DND-41 (cell line): ENCODE results near the gene OLA1.

ENCODE experiments used
- ATAC-seq: fragments of 200-7000 bp; cut with Tn5 transposase; 3 replicates; pipeline ENCODE4 v1.9.1; 2021; ENCODE audit warnings: low read depth; ENCODE audit not compliant: insufficient read depth
- DNase-seq: peaks from one replicate; pipeline ENCODE4 v3.0.0-alpha.2; 2020
- H2AFZ ChIP-seq: 2 replicates; pipeline ENCODE4 v1.6.0; 2012; ENCODE audit warnings: low read depth, low read length
- H3K27ac ChIP-seq: 2 replicates; pipeline ENCODE4 v1.5.1; 2012; ENCODE audit warnings: low read length, inconsistent platforms
- H3K27me3 ChIP-seq: fragments of 200-600 bp; sonication (generic); 2 replicates; pipeline ENCODE4 v1.6.0; 2012; ENCODE audit warnings: low read length, mild to moderate bottlenecking, inconsistent platforms; ENCODE audit not compliant: insufficient read depth, poor library complexity
- H3K36me3 ChIP-seq: 2 replicates; pipeline ENCODE4 v1.5.1; 2012; ENCODE audit warnings: low read length, inconsistent platforms; ENCODE audit not compliant: insufficient read depth
- H3K4me1 ChIP-seq: 2 replicates; pipeline ENCODE4 v1.5.1; 2012; ENCODE audit warnings: mild to moderate bottlenecking, low read length; ENCODE audit not compliant: insufficient read depth
- H3K4me2 ChIP-seq: 2 replicates; pipeline ENCODE4 v1.6.0; 2012; ENCODE audit warnings: mild to moderate bottlenecking, moderate library complexity, low read length, inconsistent platforms; ENCODE audit not compliant: insufficient read depth
- H3K4me3 ChIP-seq, 2 experiments: fragments of 200-600 bp in 1 of 2; shearing (Covaris generic) in 1 of 2; 2 replicates each; pipeline ENCODE4 v1.5.1; 2012 to 2016; ENCODE audit warnings: inconsistent platforms in 2 of 2, low read length in 2 of 2, mild to moderate bottlenecking in 2 of 2, low read depth in 1 of 2, moderate library complexity in 1 of 2
- H3K79me2 ChIP-seq: 2 replicates; pipeline ENCODE4 v1.6.0; 2012; ENCODE audit warnings: low read length, inconsistent platforms; ENCODE audit not compliant: insufficient read depth
- H3K9ac ChIP-seq: 2 replicates; pipeline ENCODE4 v1.6.0; 2012; ENCODE audit warnings: low read depth, mild to moderate bottlenecking, inconsistent platforms, low read length, moderate library complexity
- H3K9me3 ChIP-seq: 2 replicates; pipeline ENCODE4 v1.5.1; 2012; ENCODE audit warnings: low read length, moderate library complexity, mild to moderate bottlenecking, inconsistent platforms; ENCODE audit not compliant: insufficient read depth, severe bottlenecking
- H4K20me1 ChIP-seq: 2 replicates; pipeline ENCODE4 v1.6.0; 2012; ENCODE audit warnings: low read length; ENCODE audit not compliant: insufficient read depth
- EZH2 ChIP-seq: IDR thresholded peaks from 3 replicates; pipeline ENCODE4 v1.6.1; 2012; ENCODE audit warnings: borderline replicate concordance, low read depth, mild to moderate bottlenecking, moderate library complexity, low read length, inconsistent platforms; ENCODE audit not compliant: severe bottlenecking
- TF ChIP-seq, protein P1 (sequence below): IDR thresholded peaks from 2 replicates; pipeline ENCODE4 v1.5.1; 2012; ENCODE audit warnings: borderline replicate concordance, low read length, moderate library complexity, mild to moderate bottlenecking; ENCODE audit not compliant: poor library complexity, severe bottlenecking; ENCODE audit errors: extremely low read depth

Gene OLA1

DNA sequence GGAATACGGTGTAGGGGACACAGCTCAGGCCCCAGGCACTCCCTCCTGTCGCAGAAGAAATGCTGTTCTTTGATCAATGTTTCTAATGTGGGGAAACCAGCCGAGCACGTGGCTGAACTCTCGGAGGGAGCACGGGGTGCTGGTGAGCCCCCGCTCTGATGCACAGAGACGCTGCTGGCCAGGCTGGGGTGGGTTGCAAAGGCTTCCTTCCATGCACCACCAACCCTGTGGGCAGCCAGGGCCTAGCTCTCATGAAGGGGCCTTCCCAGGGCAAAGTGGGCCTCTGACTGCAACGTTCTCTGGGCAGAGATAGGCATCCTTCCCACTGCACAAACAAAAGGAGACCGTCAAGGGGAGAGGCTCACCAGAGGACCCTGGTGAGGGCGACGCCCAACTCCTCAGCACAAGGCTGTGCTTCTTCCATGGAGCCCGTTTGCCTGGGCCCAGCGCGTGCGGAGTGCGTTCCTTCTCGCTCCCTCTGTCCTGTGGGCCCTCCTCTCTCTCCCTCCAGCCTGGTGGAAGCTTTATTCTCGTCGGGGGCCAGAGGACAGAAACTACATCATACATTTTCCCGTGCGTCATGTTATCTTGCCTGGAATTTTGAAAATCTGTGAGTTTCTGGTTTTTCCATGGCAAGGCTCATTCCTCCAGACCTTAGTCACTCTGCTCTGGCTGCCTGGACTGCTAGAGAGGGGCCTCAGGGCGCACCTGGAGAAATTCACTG, 222.0 kb downstream of the OLA1 start:
- TF ChIP-seq, protein P1, sequence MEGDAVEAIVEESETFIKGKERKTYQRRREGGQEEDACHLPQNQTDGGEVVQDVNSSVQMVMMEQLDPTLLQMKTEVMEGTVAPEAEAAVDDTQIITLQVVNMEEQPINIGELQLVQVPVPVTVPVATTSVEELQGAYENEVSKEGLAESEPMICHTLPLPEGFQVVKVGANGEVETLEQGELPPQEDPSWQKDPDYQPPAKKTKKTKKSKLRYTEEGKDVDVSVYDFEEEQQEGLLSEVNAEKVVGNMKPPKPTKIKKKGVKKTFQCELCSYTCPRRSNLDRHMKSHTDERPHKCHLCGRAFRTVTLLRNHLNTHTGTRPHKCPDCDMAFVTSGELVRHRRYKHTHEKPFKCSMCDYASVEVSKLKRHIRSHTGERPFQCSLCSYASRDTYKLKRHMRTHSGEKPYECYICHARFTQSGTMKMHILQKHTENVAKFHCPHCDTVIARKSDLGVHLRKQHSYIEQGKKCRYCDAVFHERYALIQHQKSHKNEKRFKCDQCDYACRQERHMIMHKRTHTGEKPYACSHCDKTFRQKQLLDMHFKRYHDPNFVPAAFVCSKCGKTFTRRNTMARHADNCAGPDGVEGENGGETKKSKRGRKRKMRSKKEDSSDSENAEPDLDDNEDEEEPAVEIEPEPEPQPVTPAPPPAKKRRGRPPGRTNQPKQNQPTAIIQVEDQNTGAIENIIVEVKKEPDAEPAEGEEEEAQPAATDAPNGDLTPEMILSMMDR: no peak
- no peak for TF ChIP-seq EZH2
- Histone ChIP-seq H3K4me1 (no peaks in the 10 kb centered on the region), H3K79me2 (no peaks in the 10 kb centered on the region), H3K36me3 (no peaks in the 10 kb centered on the region), H4K20me1 (no peaks in the 10 kb centered on the region), H3K4me2 (no peak overlapping the region), H3K4me3 (no peak overlapping the region), H2AFZ (no peak overlapping the region), H3K27ac (no peak overlapping the region), H3K9ac (no peak overlapping the region), H3K9me3 (no peaks in the 10 kb centered on the region), H3K27me3 (no peaks in the 10 kb centered on the region)
- DNase-seq (no peak), ATAC-seq (no peak; the same call in 2 of the 3 replicates)

DNA sequence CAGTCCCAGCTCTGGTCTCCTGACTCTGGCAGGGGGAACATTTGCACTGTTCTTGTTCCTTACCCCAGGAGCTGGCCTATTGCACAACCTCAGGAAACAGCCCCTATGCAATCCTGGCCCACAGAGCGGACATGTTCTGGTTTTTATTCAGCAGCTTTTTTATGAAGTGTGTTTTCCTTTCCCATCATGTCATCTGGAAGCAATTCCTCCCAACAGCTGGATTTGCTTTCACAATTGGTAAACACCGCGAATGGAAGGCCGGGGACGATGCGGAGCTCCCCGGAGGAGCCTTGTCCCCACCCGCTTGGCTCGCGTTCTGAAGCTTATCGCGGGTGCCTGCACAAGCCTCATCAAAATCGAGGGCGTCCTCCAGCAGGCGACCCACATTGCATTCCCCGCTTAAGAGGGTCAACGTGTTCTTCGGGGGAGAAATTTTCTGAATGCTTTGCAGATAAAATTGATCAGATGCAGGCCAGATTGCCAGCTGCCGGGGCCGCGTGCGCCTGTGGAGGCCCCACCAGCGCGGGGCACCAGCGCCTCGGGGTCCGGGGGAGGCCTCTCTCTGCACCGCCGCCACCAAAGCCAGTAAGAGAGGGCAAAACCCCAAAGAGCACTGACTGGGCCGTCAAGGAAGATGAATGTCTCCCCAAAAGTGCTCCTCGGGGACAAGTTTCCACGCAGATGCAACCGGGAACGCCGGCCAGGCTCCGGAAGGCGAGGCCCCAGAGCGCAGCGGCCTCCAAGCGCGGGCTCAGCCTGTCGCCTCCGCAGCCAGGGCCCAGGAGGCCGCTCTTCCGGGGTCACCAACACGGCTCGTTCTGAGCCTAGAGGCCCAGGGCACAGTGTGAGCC, 222.8 kb downstream of the OLA1 start:
- H3K9ac ChIP-seq: no peak overlapping the region
- no peak overlapping the region for H3K4me3 ChIP-seq
- no peak overlapping the region for H3K27ac ChIP-seq

DNA sequence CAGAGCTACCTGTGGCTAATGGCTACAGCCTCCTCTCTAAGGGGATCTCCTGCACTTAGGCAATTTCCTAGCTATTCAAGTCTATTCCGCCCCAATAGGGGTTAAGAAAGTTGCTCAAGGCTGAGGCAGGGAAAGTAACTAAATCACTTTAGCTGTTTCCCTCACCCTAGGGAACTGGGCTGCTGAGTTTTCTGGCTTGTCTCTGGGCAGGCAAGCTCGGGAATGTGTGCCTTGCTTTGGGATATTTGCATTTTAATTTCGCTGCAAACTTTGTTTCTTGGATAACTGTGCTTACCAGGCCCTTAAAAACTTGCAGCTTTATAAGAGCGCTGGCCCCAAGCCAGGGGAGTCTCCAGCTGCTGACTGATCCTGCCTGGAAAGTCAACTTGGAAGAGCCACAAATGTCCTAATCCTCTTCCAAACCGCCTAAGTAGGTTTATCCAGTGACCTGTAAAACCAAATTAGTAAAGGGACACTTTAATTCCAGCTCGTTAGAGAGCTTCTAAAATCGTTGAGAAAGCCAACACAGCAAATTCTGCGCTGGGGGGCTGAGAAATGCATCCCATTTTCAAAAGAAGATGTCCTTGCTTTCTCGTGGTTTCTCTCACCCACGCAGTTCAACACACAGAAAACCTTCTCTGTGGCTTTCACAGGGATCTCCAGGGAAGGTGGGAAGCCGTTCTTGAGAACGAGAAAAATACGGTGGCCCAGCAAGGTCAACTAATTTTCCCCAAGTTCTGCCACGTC, 223.6 kb downstream of the OLA1 start:
- H3K27ac ChIP-seq: no peak overlapping the region
- H4K20me1 ChIP-seq: no peaks in the 10 kb centered on the region
- H2AFZ ChIP-seq: no peak overlapping the region
- no peak overlapping the region for H3K9ac ChIP-seq
- H3K4me1 ChIP-seq: no peaks in the 10 kb centered on the region
- H3K79me2 ChIP-seq: no peaks in the 10 kb centered on the region
- no peaks in the 10 kb centered on the region for H3K9me3 ChIP-seq
- no peak for ATAC-seq
- no peak overlapping the region for H3K4me2 ChIP-seq
- DNase-seq: no peak
- H3K27me3 ChIP-seq: no peaks in the 10 kb centered on the region
- no peaks in the 10 kb centered on the region for H3K36me3 ChIP-seq
- H3K4me3 ChIP-seq: no peak overlapping the region
- TF ChIP-seq, protein P1: no peak
- no peak for TF ChIP-seq EZH2

More for the DNA sequence above, 222.8 kb downstream of the OLA1 start:
- H3K4me2 ChIP-seq: no peak overlapping the region
- H2AFZ ChIP-seq: no peak overlapping the region
- ATAC-seq: no peak
- H3K9me3 ChIP-seq: no peaks in the 10 kb centered on the region
- TF ChIP-seq EZH2: no peak
- TF ChIP-seq, protein P1: no peak
- H3K79me2 ChIP-seq: no peaks in the 10 kb centered on the region
- no peaks in the 10 kb centered on the region for H3K36me3 ChIP-seq
- no peak for DNase-seq
- H4K20me1 ChIP-seq: no peaks in the 10 kb centered on the region
- H3K27me3 ChIP-seq: no peaks in the 10 kb centered on the region
- H3K4me1 ChIP-seq: no peaks in the 10 kb centered on the region
